AG09309 (cell line): ENCODE measurements around the gene APBB2.
"Not testable (repeated sequence)": the region's sequence is repeated elsewhere in the genome, so short reads cannot be mapped to it uniquely, and the experiment has no call there.

Experiments used
- DNase-seq: peaks from one replicate; pipeline ENCODE4 v3.0.0-alpha.2; 2010; ENCODE audit warnings: low read depth
- H3K4me3 ChIP-seq: 2 replicates; pipeline ENCODE4 v1.5.1; 2011; ENCODE audit warnings: mild to moderate bottlenecking, low read depth, low read length, moderate library complexity; ENCODE audit not compliant: control insufficient read depth
- CTCF ChIP-seq: IDR thresholded peaks from 2 replicates; pipeline ENCODE4 v1.5.1; 2011; ENCODE audit warnings: mild to moderate bottlenecking, low read depth, low read length, inconsistent platforms; ENCODE audit not compliant: insufficient read depth, control insufficient read depth; ENCODE audit errors: missing control alignments

Gene APBB2

GRCh38 chr4:41156574-41156973, 57.8 kb downstream of the APBB2 start:
- DNase-seq = no peak
- no peak overlapping the region for H3K4me3 ChIP-seq
- TF ChIP-seq CTCF = no peak

GRCh38 chr4:41155194-41155830, 59.0 kb downstream of the APBB2 start:
- no peak for DNase-seq
- no peak for TF ChIP-seq CTCF

GRCh38 chr4:41154814-41155177, 59.5 kb downstream of the APBB2 start:
- H3K4me3 ChIP-seq = no peak overlapping the region
- DNase-seq = no peak
- peak; percentile 7 for TF ChIP-seq CTCF

More at GRCh38 chr4:41155194-41155830, 59.0 kb downstream of the APBB2 start:
- no peak overlapping the region for H3K4me3 ChIP-seq

- DNase-seq = no peak
- TF ChIP-seq CTCF = no peak
- H3K4me3 ChIP-seq = no peak overlapping the region
Measured at GRCh38 chr4:41154010-41154813, 60.1 kb downstream of the APBB2 start.

- DNase-seq = no peak
- H3K4me3 ChIP-seq = no peak overlapping the region
- no peak for TF ChIP-seq CTCF
Measured at GRCh38 chr4:41150401-41150800, 63.9 kb downstream of the APBB2 start.

- not testable (repeated sequence) for H3K4me3 ChIP-seq, DNase-seq
Measured at GRCh38 chr4:41149568-41149967, 64.8 kb downstream of the APBB2 start.

- TF ChIP-seq CTCF = no peak
- no peak overlapping the region for H3K4me3 ChIP-seq
- DNase-seq = no peak
Measured at GRCh38 chr4:41148931-41149330, 65.4 kb downstream of the APBB2 start.
